Stimulated activated CD4-positive, alpha-beta T cell treated with anti-CD3 and anti-CD28 coated beads, Interleukin-15, amount 100 ng/mL, for 48 hours (primary cell): ENCODE results near the gene STARD9.
"Not testable (repeated sequence)": the region's sequence is repeated elsewhere in the genome, so short reads cannot be mapped to it uniquely, and the experiment has no call there.

ENCODE experiments used
- DNase-seq, 2 donors: peaks; one replicate each; pipeline ENCODE4 v3.0.0-alpha.2; 2020; ENCODE audit warnings: low read depth in 2 of 2

Gene STARD9

GRCh38 chr15:42766109-42766508, 190.7 kb downstream of the STARD9 start:
- DNase-seq: not testable (repeated sequence)
